HEK293 (cell line): ENCODE measurements around the gene ERCC2.

ENCODE experiments used
- CTCF ChIA-PET: fragments of 350-600 bp; formaldehyde crosslinking; extraction: SDS; loops from one replicate; lab custom pipeline; 2021; ENCODE audit warnings: antibody characterized with exemption; lab: Yijun Ruan, JAX
- POLR2A ChIA-PET: fragments of 300-600 bp; formaldehyde crosslinking; extraction: SDS; loops from one replicate; lab custom pipeline; 2020; ENCODE audit warnings: antibody characterized with exemption, inconsistent platforms; lab: Yijun Ruan, JAX
- H3K27ac ChIP-seq: fragments of 200-500 bp; sonication (Bioruptor generic); 2 replicates; pipeline ENCODE4 v1.5.1; 2014; ENCODE audit warnings: low read depth, low read length, control low read depth, inconsistent platforms; ENCODE audit errors: extremely low read depth
- H3K36me3 ChIP-seq, 2 experiments: fragments of 200-500 bp in 1 of 2; sonication (Bioruptor generic) in 1 of 2; 1 replicate in 1 of 2; 2 replicates in 1 of 2; pipeline ENCODE4 v1.5.1; 2014 to 2017; ENCODE audit warnings: inconsistent platforms in 2 of 2, low read length in 2 of 2; ENCODE audit not compliant: control insufficient read depth in 2 of 2, insufficient read depth in 1 of 2
- H3K4me1 ChIP-seq: fragments of 200-500 bp; sonication (Bioruptor generic); 2 replicates; pipeline ENCODE4 v1.5.1; 2014; ENCODE audit warnings: mild to moderate bottlenecking, low read length, inconsistent platforms; ENCODE audit not compliant: control insufficient read depth, insufficient read depth
- H3K4me3 ChIP-seq: 2 replicates; pipeline ENCODE4 v1.5.1; 2011; ENCODE audit warnings: low read depth, mild to moderate bottlenecking, control low read depth, low read length, moderate library complexity
- H3K9me3 ChIP-seq: fragments of 200-500 bp; sonication (Bioruptor generic); 2 replicates; pipeline ENCODE4 v1.5.1; 2014; ENCODE audit warnings: low read depth, low read length, inconsistent platforms; ENCODE audit not compliant: control insufficient read depth, insufficient read depth
- EGR2 ChIP-seq: fragments of 450-650 bp; formaldehyde crosslinking; IDR thresholded peaks from 2 replicates; pipeline ENCODE4 v1.5.1; 2016; ENCODE audit warnings: low read depth, missing biosample characterization, missing genetic modification characterization
- FEZF1 ChIP-seq: fragments of 450-650 bp; formaldehyde crosslinking; IDR thresholded peaks from 2 replicates; pipeline ENCODE4 v1.5.1; 2016; ENCODE audit warnings: missing biosample characterization, missing genetic modification characterization
- GLI4 ChIP-seq: fragments of 450-650 bp; formaldehyde crosslinking; IDR thresholded peaks from 2 replicates; pipeline ENCODE4 v1.5.1; 2016; ENCODE audit warnings: missing biosample characterization, missing genetic modification characterization
- GLIS1 ChIP-seq: fragments of 450-650 bp; formaldehyde crosslinking; IDR thresholded peaks from 2 replicates; pipeline ENCODE4 v1.5.1; 2016; ENCODE audit warnings: missing biosample characterization, missing genetic modification characterization
- HOXA7 ChIP-seq: sonication (generic); formaldehyde crosslinking; IDR thresholded peaks from 2 replicates; pipeline ENCODE4 v1.8.1; 2022; ENCODE audit warnings: missing genetic modification reagents, borderline replicate concordance
- KLF8 ChIP-seq: fragments of 450-650 bp; formaldehyde crosslinking; IDR thresholded peaks from 2 replicates; pipeline ENCODE4 v1.5.1; 2016; ENCODE audit warnings: missing biosample characterization, missing genetic modification characterization
- SP7 ChIP-seq: fragments of 450-650 bp; formaldehyde crosslinking; IDR thresholded peaks from 2 replicates; pipeline ENCODE4 v1.5.1; 2016; ENCODE audit warnings: missing biosample characterization, missing genetic modification characterization
- TCF7L2 ChIP-seq: IDR thresholded peaks from 2 replicates; pipeline ENCODE4 v1.6.1; 2011; ENCODE audit warnings: low read depth, mild to moderate bottlenecking, inconsistent platforms, low read length, moderate library complexity, borderline replicate concordance
- YY2 ChIP-seq: fragments of 450-650 bp; formaldehyde crosslinking; IDR thresholded peaks from 2 replicates; pipeline ENCODE4 v1.5.1; 2016; ENCODE audit warnings: missing biosample characterization, missing genetic modification characterization
- ZBTB1 ChIP-seq: fragments of 450-650 bp; formaldehyde crosslinking; IDR thresholded peaks from 2 replicates; pipeline ENCODE4 v1.5.1; 2016; ENCODE audit warnings: missing biosample characterization, missing genetic modification characterization
- ZBTB20 ChIP-seq: fragments of 450-650 bp; formaldehyde crosslinking; IDR thresholded peaks from 2 replicates; pipeline ENCODE4 v1.5.1; 2016; ENCODE audit warnings: missing biosample characterization, missing genetic modification characterization
- ZNF112 ChIP-seq: fragments of 450-650 bp; formaldehyde crosslinking; IDR thresholded peaks from 2 replicates; pipeline ENCODE4 v1.5.0; 2017; ENCODE audit warnings: missing biosample characterization, missing genetic modification characterization
- ZNF132 ChIP-seq: fragments of 450-650 bp; formaldehyde crosslinking; IDR thresholded peaks from 2 replicates; pipeline ENCODE4 v1.5.1; 2017; ENCODE audit warnings: missing biosample characterization, missing genetic modification characterization, borderline replicate concordance
- ZNF16 ChIP-seq: fragments of 450-650 bp; formaldehyde crosslinking; IDR thresholded peaks from 2 replicates; pipeline ENCODE4 v1.5.1; 2016; ENCODE audit warnings: low read depth, missing biosample characterization, missing genetic modification characterization
- ZNF19 ChIP-seq: fragments of 450-650 bp; formaldehyde crosslinking; IDR thresholded peaks from 2 replicates; pipeline ENCODE4; 2016; ENCODE audit warnings: missing biosample characterization, missing genetic modification characterization, low read depth
- ZNF202 ChIP-seq: fragments of 450-650 bp; formaldehyde crosslinking; IDR thresholded peaks from 2 replicates; pipeline ENCODE4 v1.5.1; 2016; ENCODE audit warnings: missing biosample characterization, missing genetic modification characterization, borderline replicate concordance
- ZNF266 ChIP-seq: fragments of 450-650 bp; formaldehyde crosslinking; IDR thresholded peaks from 2 replicates; pipeline ENCODE4 v1.5.1; 2016; ENCODE audit warnings: missing biosample characterization, missing genetic modification characterization, low read depth
- ZNF354C ChIP-seq: fragments of 450-650 bp; formaldehyde crosslinking; IDR thresholded peaks from 2 replicates; pipeline ENCODE4 v1.5.1; 2016; ENCODE audit warnings: missing biosample characterization, missing genetic modification characterization, low read depth, borderline replicate concordance
- ZNF394 ChIP-seq: fragments of 450-650 bp; formaldehyde crosslinking; IDR thresholded peaks from 2 replicates; pipeline ENCODE4 v1.5.1; 2016; ENCODE audit warnings: missing biosample characterization, missing genetic modification characterization, mild to moderate bottlenecking, moderate library complexity, borderline replicate concordance
- ZNF398 ChIP-seq: fragments of 450-650 bp; formaldehyde crosslinking; IDR thresholded peaks from 2 replicates; pipeline ENCODE4 v1.5.1; 2017; ENCODE audit warnings: missing biosample characterization, missing genetic modification characterization
- ZNF404 ChIP-seq: fragments of 450-650 bp; formaldehyde crosslinking; IDR thresholded peaks from 2 replicates; pipeline ENCODE4 v1.5.1; 2017; ENCODE audit warnings: missing biosample characterization, missing genetic modification characterization
- ZNF501 ChIP-seq: fragments of 450-650 bp; formaldehyde crosslinking; IDR thresholded peaks from 2 replicates; pipeline ENCODE4 v1.5.1; 2016; ENCODE audit warnings: missing biosample characterization, missing genetic modification characterization
- ZNF521 ChIP-seq: fragments of 450-650 bp; formaldehyde crosslinking; IDR thresholded peaks from 2 replicates; pipeline ENCODE4 v1.5.1; 2017; ENCODE audit warnings: missing biosample characterization, mild to moderate bottlenecking, missing genetic modification characterization
- ZNF571 ChIP-seq: fragments of 450-650 bp; formaldehyde crosslinking; IDR thresholded peaks from 2 replicates; pipeline ENCODE4 v1.5.0; 2017; ENCODE audit warnings: missing biosample characterization, missing genetic modification characterization
- ZNF580 ChIP-seq: fragments of 450-650 bp; formaldehyde crosslinking; IDR thresholded peaks from 2 replicates; pipeline ENCODE4 v1.5.1; 2016; ENCODE audit warnings: missing biosample characterization, missing genetic modification characterization
- ZNF654 ChIP-seq: fragments of 450-650 bp; formaldehyde crosslinking; IDR thresholded peaks from 2 replicates; pipeline ENCODE4 v1.5.1; 2016; ENCODE audit warnings: low read depth, missing biosample characterization, missing genetic modification characterization
- ZNF670 ChIP-seq: fragments of 450-650 bp; formaldehyde crosslinking; IDR thresholded peaks from 2 replicates; pipeline ENCODE4 v1.5.1; 2016; ENCODE audit warnings: missing biosample characterization, missing genetic modification characterization, low read depth
- TF ChIP-seq, protein P1 (sequence below): sonication (generic); formaldehyde crosslinking; IDR thresholded peaks from 2 replicates; pipeline ENCODE4 v1.8.1; 2022; ENCODE audit warnings: mild to moderate bottlenecking, moderate library complexity, missing genetic modification reagents
- TF ChIP-seq, protein P2 (sequence below): fragments of 450-650 bp; formaldehyde crosslinking; IDR thresholded peaks from 2 replicates; pipeline ENCODE4 v1.5.1; 2016; ENCODE audit warnings: missing biosample characterization, missing genetic modification characterization

Gene ERCC2

DNA sequence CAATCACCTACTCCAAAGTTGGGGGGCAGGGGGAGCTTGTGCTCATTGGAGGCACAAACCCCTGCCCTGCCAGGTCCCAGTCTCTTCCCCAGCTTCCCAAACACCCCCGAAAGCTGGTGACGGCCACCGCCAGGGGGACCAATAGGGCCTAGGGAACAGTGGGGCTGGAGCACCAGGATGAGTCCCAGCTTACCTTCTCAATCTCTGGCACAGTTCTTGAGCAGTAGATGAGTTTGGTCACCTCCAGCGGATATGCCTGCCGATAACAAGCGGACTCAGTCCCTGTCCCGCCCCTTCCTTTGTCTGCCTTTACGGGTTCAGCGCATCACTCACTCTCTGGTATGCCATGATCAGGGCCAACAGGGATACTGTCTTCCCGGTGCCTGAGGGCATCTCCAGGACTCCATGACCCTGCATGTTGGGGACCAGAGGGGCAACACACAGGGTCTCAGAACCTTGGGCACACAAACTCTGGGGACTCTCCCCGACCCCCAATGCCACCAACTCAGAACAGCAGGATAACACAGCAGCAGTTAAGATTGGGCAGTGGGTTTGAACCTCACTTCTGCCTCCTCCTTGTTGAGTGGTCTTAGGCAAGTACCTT lies 1.5 kb downstream of the ERCC2 start:
- no peak overlapping the region for H3K4me3 ChIP-seq
- H3K27ac ChIP-seq, result no peak overlapping the region
- CTCF ChIA-PET, result interaction anchor here (0.6 to 1.2 kb wide), 4 partner anchors 21 to 110 kb away, joined by 3 to 4 read pairs (median 3); partner anchors contain the start of gene PPP1R13L
- H3K9me3 ChIP-seq, result no peaks in the 10 kb centered on the region
- peaks cover 26 to 33% of the 10 kb centered on the region in 2 experiments; a peak in 2 of 3 replicates for H3K36me3 ChIP-seq
- POLR2A ChIA-PET, result interaction anchor here (1.5 kb wide), 1 partner anchor 191 kb away, joined by 5 read pairs; the partner anchor contains the start of genes BLOC1S3 and TRAPPC6A
- 0 out of 2 replicates have a peak, but pooled peaks cover 2% of the 10 kb centered on the region for H3K4me1 ChIP-seq
- TF ChIP-seq, protein P1, sequence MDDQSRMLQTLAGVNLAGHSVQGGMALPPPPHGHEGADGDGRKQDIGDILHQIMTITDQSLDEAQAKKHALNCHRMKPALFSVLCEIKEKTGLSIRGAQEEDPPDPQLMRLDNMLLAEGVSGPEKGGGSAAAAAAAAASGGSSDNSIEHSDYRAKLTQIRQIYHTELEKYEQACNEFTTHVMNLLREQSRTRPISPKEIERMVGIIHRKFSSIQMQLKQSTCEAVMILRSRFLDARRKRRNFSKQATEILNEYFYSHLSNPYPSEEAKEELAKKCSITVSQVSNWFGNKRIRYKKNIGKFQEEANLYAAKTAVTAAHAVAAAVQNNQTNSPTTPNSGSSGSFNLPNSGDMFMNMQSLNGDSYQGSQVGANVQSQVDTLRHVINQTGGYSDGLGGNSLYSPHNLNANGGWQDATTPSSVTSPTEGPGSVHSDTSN (CRISPR knock-in tag), result no peak
- no peak for TF ChIP-seq EGR2 (tag by site-specific recombination)
- no peak for TF ChIP-seq ZNF16 (tag by site-specific recombination)
- no peak for TF ChIP-seq ZNF132
- no peak for TF ChIP-seq ZNF670 (tag by site-specific recombination)
- no peak for TF ChIP-seq GLI4 (tag by site-specific recombination)
- no peak for TF ChIP-seq HOXA7 (CRISPR knock-in tag)
- TF ChIP-seq ZNF202 (tag by site-specific recombination), result no peak
- no peak for TF ChIP-seq ZNF521
- no peak for TF ChIP-seq ZNF654
- TF ChIP-seq ZNF398 (tag by site-specific recombination), result no peak
- no peak for TF ChIP-seq ZNF501 (tag by site-specific recombination)
- no peak for TF ChIP-seq ZNF19 (tag by site-specific recombination)
- TF ChIP-seq GLIS1 (tag by site-specific recombination), result no peak
- no peak for TF ChIP-seq ZNF112 (tag by site-specific recombination)
- no peak for TF ChIP-seq ZBTB1
- no peak for TF ChIP-seq FEZF1 (tag by site-specific recombination)
- TF ChIP-seq, protein P2, sequence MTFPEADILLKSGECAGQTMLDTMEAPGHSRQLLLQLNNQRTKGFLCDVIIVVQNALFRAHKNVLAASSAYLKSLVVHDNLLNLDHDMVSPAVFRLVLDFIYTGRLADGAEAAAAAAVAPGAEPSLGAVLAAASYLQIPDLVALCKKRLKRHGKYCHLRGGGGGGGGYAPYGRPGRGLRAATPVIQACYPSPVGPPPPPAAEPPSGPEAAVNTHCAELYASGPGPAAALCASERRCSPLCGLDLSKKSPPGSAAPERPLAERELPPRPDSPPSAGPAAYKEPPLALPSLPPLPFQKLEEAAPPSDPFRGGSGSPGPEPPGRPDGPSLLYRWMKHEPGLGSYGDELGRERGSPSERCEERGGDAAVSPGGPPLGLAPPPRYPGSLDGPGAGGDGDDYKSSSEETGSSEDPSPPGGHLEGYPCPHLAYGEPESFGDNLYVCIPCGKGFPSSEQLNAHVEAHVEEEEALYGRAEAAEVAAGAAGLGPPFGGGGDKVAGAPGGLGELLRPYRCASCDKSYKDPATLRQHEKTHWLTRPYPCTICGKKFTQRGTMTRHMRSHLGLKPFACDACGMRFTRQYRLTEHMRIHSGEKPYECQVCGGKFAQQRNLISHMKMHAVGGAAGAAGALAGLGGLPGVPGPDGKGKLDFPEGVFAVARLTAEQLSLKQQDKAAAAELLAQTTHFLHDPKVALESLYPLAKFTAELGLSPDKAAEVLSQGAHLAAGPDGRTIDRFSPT (tag by site-specific recombination), result no peak
- TF ChIP-seq YY2 (tag by site-specific recombination), result no peak
- TF ChIP-seq TCF7L2, result no peak

GRCh38 chr19:45368127-45368526 lies 2.2 kb downstream of the ERCC2 start:
- Histone ChIP-seq H3K9me3 (no peaks in the 10 kb centered on the region), H3K36me3 (peaks cover 26 to 39% of the 10 kb centered on the region in 2 experiments; a peak in 2 of 3 replicates), H3K27ac (no peak overlapping the region), H3K4me3 (no peak overlapping the region), H3K4me1 (0 out of 2 replicates have a peak, but pooled peaks cover 2% of the 10 kb centered on the region)
- TF ChIP-seq ZNF580 (tag by site-specific recombination) (peak; percentile 49; the same call in 1 of the 2 replicates), ZBTB20 (tag by site-specific recombination) (no peak), ZNF354C (tag by site-specific recombination) (no peak), ZNF266 (tag by site-specific recombination) (no peak), ZNF394 (no peak), KLF8 (tag by site-specific recombination) (0 out of 2 replicates have a peak, but pooled peaks have one; percentile 19), ZNF571 (tag by site-specific recombination) (no peak), SP7 (tag by site-specific recombination) (0 out of 2 replicates have a peak, but pooled peaks have one; percentile 24), ZNF404 (no peak)
- ChIA-PET POLR2A (no interaction called here), CTCF (no interaction called here)
